NCI-H510A (cell line): ENCODE data around the gene WNT9B.

Experiments
- DNase-seq: peaks from one replicate; lab custom pipeline; 2025; lab: John Stamatoyannopoulos, UW

Gene WNT9B

GRCh38 chr17:46881015-46881414 is 29.6 kb downstream of the WNT9B start:
- DNase-seq, result no peak

GRCh38 chr17:46882666-46883065 is 31.3 kb downstream of the WNT9B start:
- no peak for DNase-seq

DNA sequence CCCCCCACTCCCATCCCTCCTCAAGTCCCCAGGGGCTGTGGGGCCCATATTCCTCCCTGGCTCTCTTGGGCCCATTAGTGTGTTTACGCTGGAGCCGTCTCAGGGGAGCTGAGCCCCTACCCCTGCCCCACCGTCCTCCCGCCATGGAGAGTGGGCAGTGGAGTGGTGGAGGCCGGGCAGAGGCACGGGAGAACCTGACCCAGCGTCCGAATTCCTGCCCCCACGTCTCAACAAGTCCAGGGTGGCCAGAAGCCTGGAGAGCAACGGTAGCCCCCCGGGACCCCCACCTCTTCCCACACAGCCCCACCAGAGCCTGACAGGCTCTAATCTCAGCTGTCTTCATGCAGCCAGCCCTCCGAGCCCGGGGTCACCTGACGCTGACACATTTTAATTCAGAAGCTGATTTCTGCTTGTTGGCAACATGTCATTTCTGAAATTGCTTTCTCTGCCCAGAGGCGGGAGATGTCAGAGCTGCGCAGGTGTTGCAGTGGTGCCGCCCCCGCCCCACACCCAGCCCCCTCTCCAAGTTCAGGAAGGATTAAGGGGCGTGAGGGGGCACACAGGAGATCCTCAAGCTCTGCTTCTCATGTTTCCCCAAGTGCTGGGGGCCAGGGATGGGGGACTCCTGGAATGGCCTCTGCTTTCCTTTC is 32.6 kb downstream of the WNT9B start:
- no peak for DNase-seq

DNA sequence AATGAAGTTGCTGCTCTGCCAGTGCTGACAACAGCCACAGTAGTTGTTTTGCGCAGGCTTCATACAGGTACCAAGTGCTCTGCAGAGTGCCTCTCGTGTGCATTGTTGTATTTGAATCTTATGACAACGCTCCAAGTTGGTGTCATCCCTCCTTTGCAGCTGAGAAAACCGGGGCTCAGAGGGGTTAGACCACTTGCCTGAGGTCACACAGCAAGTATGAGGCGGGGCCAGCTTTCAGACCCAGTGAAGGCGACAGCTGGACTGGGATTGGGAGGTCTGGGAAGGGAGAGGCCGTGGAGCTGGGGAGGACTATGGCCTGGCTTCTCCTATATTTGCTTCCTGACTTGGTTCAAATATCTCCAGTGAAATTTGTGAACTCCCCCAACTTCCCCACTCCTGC is 33.2 kb downstream of the WNT9B start:
- DNase-seq, result no peak

DNA sequence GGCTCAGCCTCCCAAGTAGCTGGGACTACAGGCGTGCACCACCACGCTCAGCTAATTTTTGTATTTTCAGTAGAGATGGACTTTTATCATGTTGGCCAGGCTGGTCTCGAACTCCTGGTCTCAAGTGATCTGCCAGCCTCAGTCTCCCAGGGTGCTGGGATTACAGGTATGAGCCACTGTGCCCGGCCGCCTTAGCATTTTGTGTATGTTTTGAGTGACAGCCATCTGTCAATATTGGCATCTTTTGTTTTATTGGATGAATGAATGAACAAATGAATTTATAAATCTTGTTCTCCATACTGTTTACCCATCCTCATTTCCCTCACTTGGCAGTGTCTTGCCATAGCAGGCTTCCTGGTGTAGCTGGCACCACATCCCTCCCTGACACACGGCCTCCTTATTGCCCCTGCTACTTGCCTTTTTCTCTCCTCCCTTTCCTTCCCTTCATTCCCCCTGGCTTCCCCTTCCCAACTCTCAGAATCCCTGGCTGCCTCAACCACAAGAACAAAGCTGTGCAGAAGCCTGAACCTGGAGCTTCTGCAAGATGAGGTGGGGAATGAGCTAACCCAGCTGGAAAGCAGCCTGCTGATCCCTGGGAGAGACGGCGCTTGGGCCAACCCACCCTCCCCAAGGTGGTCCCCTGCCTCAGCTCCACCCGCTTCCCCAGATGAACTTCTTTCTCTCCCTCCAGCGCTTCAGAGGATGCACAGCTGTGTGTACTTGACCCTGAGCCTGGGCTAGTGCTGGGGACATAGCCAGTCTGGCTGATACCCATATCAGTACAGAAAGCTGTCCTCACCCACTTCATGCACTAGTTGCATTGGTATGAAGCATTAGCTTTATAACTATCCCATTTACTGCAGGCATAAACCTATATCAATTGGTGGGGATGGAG is 34.3 kb downstream of the WNT9B start:
- DNase-seq, result no peak

GRCh38 chr17:46886310-46886663 is 34.9 kb downstream of the WNT9B start:
- DNase-seq, result no peak

DNA sequence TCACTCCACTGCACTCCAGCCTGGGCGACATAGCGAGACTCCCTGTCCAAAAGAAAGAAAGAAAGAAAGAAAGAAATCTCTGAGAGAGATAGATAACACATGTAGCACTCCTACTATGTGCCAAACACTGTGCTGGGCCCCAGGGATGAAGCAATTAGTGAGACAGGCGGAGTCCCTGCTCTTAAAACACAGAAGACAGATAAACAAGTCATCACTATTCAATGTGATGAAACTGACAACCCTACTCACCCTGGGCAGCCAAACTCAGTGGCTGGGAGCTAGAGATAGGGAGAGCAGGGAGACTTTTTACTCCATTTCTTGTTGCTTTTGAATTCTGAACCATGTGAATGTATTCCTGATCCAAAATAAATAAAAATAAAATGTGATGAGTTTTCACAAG is 36.3 kb downstream of the WNT9B start:
- no peak for DNase-seq

- no peak for DNase-seq
Measured at GRCh38 chr17:46888727-46889126, 37.3 kb downstream of the WNT9B start.

DNA sequence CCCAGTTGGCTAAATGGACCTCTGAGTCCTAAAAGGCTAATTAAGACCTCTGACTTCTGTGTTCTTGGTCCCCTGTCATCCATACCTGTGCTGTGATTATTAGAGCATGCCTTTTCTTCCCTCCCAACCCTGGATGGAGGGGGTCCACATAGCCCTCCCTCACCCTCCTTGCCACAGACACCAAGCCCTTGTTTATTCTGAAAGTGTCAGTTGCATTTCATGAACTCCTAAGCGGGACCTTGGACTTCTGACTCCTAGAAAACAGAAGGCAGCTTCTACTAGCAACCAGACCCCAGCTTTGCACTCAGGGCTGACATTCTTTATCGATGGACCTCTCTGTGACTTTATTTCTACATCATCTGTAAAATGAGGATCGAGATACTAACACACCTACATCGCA is 38.1 kb downstream of the WNT9B start:
- no peak for DNase-seq

DNA sequence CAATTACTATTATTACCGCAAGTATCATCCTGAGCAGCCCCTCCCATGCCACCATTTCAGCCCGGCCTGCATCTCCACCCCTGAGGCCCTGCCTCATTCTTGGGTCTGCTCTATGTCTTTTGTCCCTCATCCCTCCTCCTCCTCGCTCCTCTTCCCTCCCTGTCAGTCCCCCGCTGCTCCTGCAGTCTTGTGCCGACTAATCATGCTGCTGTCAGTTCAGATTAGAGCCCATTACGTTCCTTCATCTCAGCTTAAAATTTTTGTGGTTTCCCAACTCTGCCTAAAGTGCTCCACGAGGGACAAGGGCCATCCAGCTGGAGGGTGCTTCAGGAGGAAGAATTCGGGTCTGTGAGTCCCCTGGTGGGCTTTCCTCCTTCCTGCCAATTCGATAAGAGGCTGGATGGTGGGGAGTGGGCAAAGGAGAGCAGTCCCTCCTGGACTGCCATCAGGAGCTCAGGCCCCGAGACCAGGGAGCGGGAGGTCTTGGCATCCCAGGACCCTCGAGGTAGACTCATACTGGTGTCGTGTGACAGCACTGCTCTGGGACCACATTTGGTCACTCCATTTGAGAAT is 38.7 kb downstream of the WNT9B start:
- no peak for DNase-seq

GRCh38 chr17:46890638-46891037 is 39.3 kb downstream of the WNT9B start:
- DNase-seq, result no peak

GRCh38 chr17:46892192-46892703 is 40.9 kb downstream of the WNT9B start:
- no peak for DNase-seq

GRCh38 chr17:46894024-46894423 is 42.6 kb downstream of the WNT9B start:
- DNase-seq, result no peak

DNA sequence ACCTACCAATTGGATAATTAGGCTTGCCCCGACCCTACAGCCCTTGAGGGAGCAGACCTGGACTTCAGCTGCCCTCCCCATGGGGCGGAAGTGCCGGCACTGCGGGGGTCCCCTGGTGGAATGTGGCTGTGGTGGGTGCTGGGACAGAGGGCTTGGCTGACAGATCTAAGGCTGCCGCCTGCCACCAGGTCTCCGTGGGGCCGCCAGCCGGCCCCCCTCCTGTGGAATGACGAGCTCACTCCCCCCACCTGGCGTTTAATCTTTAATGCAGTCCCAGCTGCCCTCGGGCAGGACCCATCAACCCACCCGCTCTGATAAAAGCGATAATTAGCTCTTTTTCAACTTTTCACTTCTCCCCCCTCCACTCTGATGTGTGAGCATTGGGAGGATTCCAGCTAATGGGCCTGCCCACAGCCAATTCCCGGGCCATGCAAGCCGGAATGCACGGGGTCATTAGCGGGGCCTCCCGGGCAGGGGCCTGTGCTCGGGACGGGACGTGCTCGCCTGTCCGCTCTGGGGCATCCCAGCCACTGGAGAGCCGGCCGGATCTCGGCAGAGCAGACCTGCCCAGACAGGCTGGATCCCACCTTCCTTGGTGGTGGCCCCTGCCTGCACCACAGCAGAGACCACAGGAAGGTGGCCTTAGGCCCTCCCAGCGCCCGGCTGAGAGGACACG is 43.2 kb downstream of the WNT9B start:
- no peak for DNase-seq

GRCh38 chr17:46895171-46895570 is 43.8 kb downstream of the WNT9B start:
- no peak for DNase-seq

- no peak for DNase-seq
Measured at GRCh38 chr17:46896991-46897390, 45.6 kb downstream of the WNT9B start.

- no peak for DNase-seq
Measured at GRCh38 chr17:46898364-46898763, 47.0 kb downstream of the WNT9B start.

DNA sequence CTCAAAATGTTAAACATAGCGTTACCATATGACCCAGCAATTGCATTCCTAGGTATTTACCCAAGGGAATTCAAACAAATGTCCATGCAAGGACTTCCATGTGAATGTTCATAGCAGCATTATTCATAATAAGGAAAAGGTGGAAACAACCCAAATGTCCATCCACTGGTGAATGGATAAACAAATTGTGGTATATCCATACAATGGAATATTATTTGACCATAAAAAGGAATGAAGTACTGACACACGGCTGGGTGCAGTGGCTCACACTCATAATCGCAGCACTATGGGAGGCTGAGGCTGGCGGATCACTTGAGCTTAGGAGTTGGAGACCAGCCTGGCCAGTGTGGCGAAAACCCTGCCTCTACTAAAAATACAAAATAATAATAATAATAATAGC is 47.5 kb downstream of the WNT9B start:
- no peak for DNase-seq

GRCh38 chr17:46901291-46901690 is 49.9 kb downstream of the WNT9B start:
- no peak for DNase-seq

DNA sequence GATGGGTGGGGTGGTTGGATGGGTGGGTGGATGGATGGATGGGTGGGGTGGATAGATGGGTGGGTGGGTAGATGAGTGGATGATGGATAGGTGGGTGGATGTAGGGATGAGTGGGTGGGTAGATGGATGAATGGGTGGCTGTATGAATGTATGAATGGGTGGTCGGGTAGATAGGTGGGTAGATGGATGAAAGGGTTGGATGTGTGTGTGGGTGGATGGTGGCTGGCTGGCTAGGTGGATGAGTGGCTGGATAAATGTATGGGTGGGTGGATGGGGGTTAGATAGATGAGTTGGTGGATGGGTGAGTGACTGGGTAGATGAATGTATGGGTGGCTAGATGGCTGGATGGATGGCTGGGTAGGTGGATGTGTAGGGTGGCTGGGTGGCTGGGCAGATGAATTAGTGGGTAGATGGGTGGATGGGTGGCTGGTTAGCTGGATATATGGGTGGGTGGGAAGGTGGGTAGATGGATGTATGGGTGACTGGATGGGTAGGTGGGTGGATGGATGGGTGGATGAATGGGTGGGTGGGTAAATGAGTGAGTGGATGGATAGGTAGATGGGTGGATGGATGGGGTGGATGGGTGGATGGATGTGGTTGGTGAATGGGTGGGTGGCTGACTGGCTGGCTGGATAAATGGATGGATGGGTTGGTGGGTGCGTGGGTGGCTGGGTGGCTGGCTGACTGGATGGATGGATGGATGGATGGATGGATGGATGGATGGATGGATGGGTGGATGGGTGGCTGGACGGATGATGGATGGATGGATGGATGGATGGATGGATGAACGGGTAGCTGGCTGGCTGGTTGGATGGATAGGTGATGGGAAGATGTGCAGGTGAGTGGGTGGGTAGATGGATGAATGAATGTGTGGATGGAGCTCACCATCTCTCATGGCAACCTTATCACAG is 52.6 kb downstream of the WNT9B start:
- DNase-seq, result no peak

DNA sequence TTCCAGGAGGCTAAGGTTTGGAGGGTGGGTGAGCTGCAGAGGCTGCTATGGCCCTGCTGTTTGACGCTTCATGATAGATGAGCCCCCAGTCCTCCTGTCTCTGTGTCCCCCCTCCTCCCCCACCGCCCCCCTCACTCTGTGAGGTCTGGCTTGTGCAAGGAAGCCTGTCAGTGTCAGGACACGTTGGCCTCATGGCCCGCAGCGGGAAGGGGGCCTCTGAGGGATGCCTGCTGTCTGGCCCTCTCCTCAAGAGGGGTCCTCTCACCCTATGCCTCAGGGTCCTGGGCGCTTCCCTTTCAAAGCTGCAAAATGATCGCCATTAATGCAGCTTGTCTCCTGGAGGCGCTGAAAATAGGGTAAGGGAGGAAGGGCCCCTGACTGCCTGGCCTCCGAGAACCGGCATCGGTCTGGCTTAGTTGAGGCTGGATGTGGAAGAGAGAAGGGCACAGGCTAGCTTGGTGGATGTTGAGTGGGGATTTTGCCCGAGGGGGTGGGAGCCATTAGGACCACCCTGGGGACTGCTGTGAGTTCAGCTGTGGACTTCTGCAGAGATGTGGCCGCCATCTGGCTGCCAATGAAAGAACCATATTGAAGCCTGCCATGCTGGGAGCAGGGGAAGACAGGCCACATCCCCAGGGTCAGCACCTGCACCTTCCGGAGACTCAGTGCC is 56.8 kb downstream of the WNT9B start:
- no peak for DNase-seq
